B cell (primary cell): ENCODE results near the gene CEP41. TPM values are rescaled to one million over a fixed set of nuclear protein-coding genes. Genes with fewer than 3 reads are reported as not detected.

ENCODE experiments used
- ATAC-seq: fragments of 200-7000 bp; cut with Tn5 transposase; one replicate; pipeline ENCODE4 v1.10.0; 2021; ENCODE audit warnings: low read depth, mild to moderate bottlenecking, moderate number of reproducible peaks, moderate library complexity
- CTCF ChIA-PET: fragments of 350-600 bp; sonication (Branson Sonifier 250); formaldehyde crosslinking; loops from one replicate; lab custom pipeline; 2021; ENCODE audit warnings: antibody characterized with exemption, inconsistent platforms; lab: Charles Lee
- POLR2A ChIA-PET: fragments of 350-600 bp; sonication (Branson Sonifier 250); formaldehyde crosslinking; loops from one replicate; lab custom pipeline; 2021; ENCODE audit warnings: antibody characterized with exemption; lab: Charles Lee
- DNase-seq: peaks from one replicate; pipeline ENCODE4 v3.0.0; 2013
- H2AFZ ChIP-seq: 2 replicates; pipeline ENCODE4 v1.6.1; 2012; ENCODE audit warnings: mild to moderate bottlenecking, low read depth, low read length; ENCODE audit not compliant: insufficient read depth, poor library complexity, severe bottlenecking
- H3K27ac ChIP-seq, 2 donors: 1 replicate in 1 of 2; 2 replicates in 1 of 2; pipeline ENCODE4 v1.5.1; 2012 to 2013; ENCODE audit warnings: low read length in 2 of 2, mild to moderate bottlenecking in 2 of 2, moderate library complexity in 1 of 2
- H3K27me3 ChIP-seq, 4 experiments: fragments of 200-600 bp in 1 of 4; sonication (generic) in 1 of 4; replicated peaks in 1 of 4; 1 replicate in 2 of 4; 2 replicates in 2 of 4; pipeline versions ENCODE4 v1.6.1 to v1.7.0; 2013 to 2016; ENCODE audit warnings: low read length in 3 of 4, mild to moderate bottlenecking in 2 of 4, mixed read lengths in 1 of 4, moderate library complexity in 1 of 4; ENCODE audit not compliant: insufficient read depth in 4 of 4, control insufficient read depth in 3 of 4; ENCODE audit errors: control extremely low read depth in 1 of 4
- H3K36me3 ChIP-seq, 2 experiments: replicated peaks in 1 of 2; 1 replicate in 1 of 2; 2 replicates in 1 of 2; pipeline versions ENCODE4 v1.6.1 to v1.7.1; 2013; ENCODE audit warnings: low read length in 1 of 2; ENCODE audit not compliant: insufficient read depth in 2 of 2, control insufficient read depth in 1 of 2; ENCODE audit errors: control extremely low read depth in 1 of 2, extremely low read depth in 1 of 2
- H3K4me1 ChIP-seq, 2 donors: fragments of 200-600 bp in 1 of 2; sonication (generic) in 1 of 2; 1 replicate in 1 of 2; 2 replicates in 1 of 2; pipeline versions ENCODE4 v1.5.1 to v1.6.1; 2013 to 2017; ENCODE audit warnings: low read length in 2 of 2; ENCODE audit not compliant: control insufficient read depth in 2 of 2, insufficient read depth in 2 of 2
- H3K4me2 ChIP-seq: replicated peaks from 2 replicates; pipeline ENCODE3; 2012; ENCODE audit warnings: mild to moderate bottlenecking, low read depth, low read length; ENCODE audit not compliant: poor library complexity, severe bottlenecking
- H3K4me3 ChIP-seq, 5 experiments: fragments of 200-600 bp in 1 of 5; sonication (generic) in 1 of 5; 1 replicate in 3 of 5; 2 replicates in 2 of 5; pipeline versions ENCODE4 v1.5.1 to v1.7.0; 2011 to 2016; ENCODE audit warnings: low read length in 4 of 5, mild to moderate bottlenecking in 4 of 5, low read depth in 2 of 5, control low read depth in 1 of 5, moderate library complexity in 1 of 5; ENCODE audit not compliant: insufficient read depth in 1 of 5; ENCODE audit errors: control extremely low read depth in 1 of 5, extremely low read depth in 1 of 5
- H3K79me2 ChIP-seq: fragments of 200-600 bp; sonication (generic); one replicate; pipeline ENCODE4 v1.6.0; 2016; ENCODE audit warnings: low read length; ENCODE audit not compliant: control insufficient read depth, insufficient read depth
- H3K9ac ChIP-seq: fragments of 200-600 bp; sonication (generic); 2 replicates; pipeline ENCODE4 v1.6.1; 2017; ENCODE audit warnings: mild to moderate bottlenecking, low read length, moderate library complexity
- H3K9me3 ChIP-seq, 3 donors: one replicate each; pipeline versions ENCODE4 v1.6.1 to v1.7.1; 2013; ENCODE audit warnings: low read length in 2 of 3; ENCODE audit not compliant: control insufficient read depth in 2 of 3, insufficient read depth in 1 of 3; ENCODE audit errors: control extremely low read depth in 1 of 3
- H4K20me1 ChIP-seq: 2 replicates; pipeline ENCODE4 v1.6.0; 2012; ENCODE audit warnings: mild to moderate bottlenecking, low read length; ENCODE audit not compliant: insufficient read depth, control insufficient read depth, poor library complexity, severe bottlenecking
- H3K27ac Mint-ChIP-seq: one replicate; pipeline ENCODE4 v1.8.0; 2021; ENCODE audit warnings: mixed read lengths
- H3K27me3 Mint-ChIP-seq: one replicate; pipeline ENCODE4 v1.8.0; 2021; ENCODE audit warnings: mixed read lengths
- H3K4me1 Mint-ChIP-seq: one replicate; pipeline ENCODE4 v1.8.0; 2021; ENCODE audit warnings: mixed read lengths
- H3K4me3 Mint-ChIP-seq: one replicate; pipeline ENCODE4 v1.8.0; 2021; ENCODE audit warnings: mixed read lengths
- H3K9me3 Mint-ChIP-seq: one replicate; pipeline ENCODE4 v1.8.0; 2022; ENCODE audit warnings: mixed read lengths; ENCODE audit not compliant: insufficient read depth
- EZH2 ChIP-seq: IDR thresholded peaks from 2 replicates; pipeline ENCODE4 v1.6.1; 2012; ENCODE audit warnings: borderline replicate concordance, low read depth, mild to moderate bottlenecking, moderate library complexity, low read length; ENCODE audit not compliant: insufficient read depth, poor library complexity, severe bottlenecking
- WGBS: methylation state at CpG from one replicate; pipeline ENCODE4 v1.1.5; 2013; ENCODE audit warnings: missing lambda C conversion rate; ENCODE audit not compliant: insufficient coverage; 5-methylcytosine and 5-hydroxymethylcytosine counted together
- intact Hi-C: fragments of 100-400 bp; cut with micrococcal nuclease; formaldehyde crosslinking; loops from one replicate; pipeline ENCODE4 v1.10.0; 2022
- polyA plus RNA-seq: library from polyadenylated mRNA; depleted of rRNA; stranded (reverse); fragments of >200 nt; gene quantifications from 2 replicates; pipeline ENCODE4 v1.2.3, GENCODE V29; 2012
- total RNA-seq, 2 donors: library from RNA; stranded (reverse); fragments of 120-200 nt in 1 of 2; gene quantifications; 1 replicate in 1 of 2; 2 replicates in 1 of 2; pipeline versions ENCODE4 v1.2.3 to v1.2.4, GENCODE V29; 2013 to 2022
- TF ChIP-seq, protein P1 (sequence below): fragments of 200-600 bp; IDR thresholded peaks from one replicate; pipeline ENCODE4 v1.8.0; 2022; ENCODE audit warnings: antibody characterized with exemption, mild to moderate bottlenecking

CEP41 gene
- total and polyA plus RNA-seq, 2 donors (not counting 1 experiment from before 2014, with no cell fraction given), result 3.4 to 5.9 TPM

DNA sequence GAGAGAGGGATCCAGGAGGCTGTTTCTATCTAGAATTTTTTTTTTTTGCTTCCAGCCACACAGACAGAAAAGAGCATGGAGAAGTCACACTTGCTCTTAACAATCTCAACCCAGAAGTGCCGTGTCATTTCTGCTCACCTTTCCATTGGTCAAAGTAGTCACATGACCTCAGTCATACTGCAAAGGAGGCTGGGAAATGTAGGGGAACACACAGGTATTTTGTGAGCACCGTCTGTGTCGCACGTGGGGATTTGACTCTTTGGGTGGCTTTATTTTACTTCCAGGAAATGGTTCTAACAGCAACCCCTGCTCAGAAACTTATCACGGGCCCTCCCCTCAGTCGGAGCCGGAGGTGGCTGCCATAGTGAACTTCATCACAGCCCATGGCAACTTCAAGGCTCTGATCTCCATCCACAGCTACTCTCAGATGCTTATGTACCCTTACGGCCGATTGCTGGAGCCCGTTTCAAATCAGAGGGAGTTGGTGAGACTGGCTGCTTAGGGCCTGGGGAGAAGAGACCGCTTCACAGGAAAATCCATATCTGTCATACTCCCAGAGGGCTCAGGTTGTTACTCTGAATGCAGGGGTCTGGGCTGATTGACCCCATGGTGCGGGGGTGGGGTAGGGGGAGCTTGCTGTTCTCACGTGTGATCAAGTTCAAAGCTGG is 73.6 kb downstream of the CEP41 start:
- Histone ChIP-seq H3K4me3 (no peak overlapping the region), H2AFZ (no peak overlapping the region), H3K79me2 (no peaks in the 10 kb centered on the region), H3K9ac (no peak overlapping the region), H3K9me3 (no peaks in the 10 kb centered on the region), H4K20me1 (no peaks in the 10 kb centered on the region), H3K4me2 (no peak overlapping the region), H3K36me3 (no peaks in the 10 kb centered on the region), H3K4me1 (no peaks in the 10 kb centered on the region), H3K27me3 (no peaks in the 10 kb centered on the region), H3K27ac (no peak overlapping the region)
- Mint-ChIP-seq H3K9me3 (no peaks in the 10 kb centered on the region), H3K4me1 (no peaks in the 10 kb centered on the region), H3K4me3 (no peak overlapping the region), H3K27ac (no peak overlapping the region), H3K27me3 (no peaks in the 10 kb centered on the region)
- TF ChIP-seq, protein P1, sequence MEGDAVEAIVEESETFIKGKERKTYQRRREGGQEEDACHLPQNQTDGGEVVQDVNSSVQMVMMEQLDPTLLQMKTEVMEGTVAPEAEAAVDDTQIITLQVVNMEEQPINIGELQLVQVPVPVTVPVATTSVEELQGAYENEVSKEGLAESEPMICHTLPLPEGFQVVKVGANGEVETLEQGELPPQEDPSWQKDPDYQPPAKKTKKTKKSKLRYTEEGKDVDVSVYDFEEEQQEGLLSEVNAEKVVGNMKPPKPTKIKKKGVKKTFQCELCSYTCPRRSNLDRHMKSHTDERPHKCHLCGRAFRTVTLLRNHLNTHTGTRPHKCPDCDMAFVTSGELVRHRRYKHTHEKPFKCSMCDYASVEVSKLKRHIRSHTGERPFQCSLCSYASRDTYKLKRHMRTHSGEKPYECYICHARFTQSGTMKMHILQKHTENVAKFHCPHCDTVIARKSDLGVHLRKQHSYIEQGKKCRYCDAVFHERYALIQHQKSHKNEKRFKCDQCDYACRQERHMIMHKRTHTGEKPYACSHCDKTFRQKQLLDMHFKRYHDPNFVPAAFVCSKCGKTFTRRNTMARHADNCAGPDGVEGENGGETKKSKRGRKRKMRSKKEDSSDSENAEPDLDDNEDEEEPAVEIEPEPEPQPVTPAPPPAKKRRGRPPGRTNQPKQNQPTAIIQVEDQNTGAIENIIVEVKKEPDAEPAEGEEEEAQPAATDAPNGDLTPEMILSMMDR, result no peak
- TF ChIP-seq EZH2, result no peak
- CTCF ChIA-PET, result no interaction called here
- POLR2A ChIA-PET, result no interaction called here
- intact Hi-C loops, result no loop called here
- DNase-seq (no peak), ATAC-seq (no peak)
- 94% methylated on average over 8 of the region's 13 CpGs for WGBS

- Histone ChIP-seq H3K4me3 (no peak overlapping the region), H3K9me3 (no peaks in the 10 kb centered on the region), H3K79me2 (no peaks in the 10 kb centered on the region), H3K9ac (no peak overlapping the region), H4K20me1 (no peaks in the 10 kb centered on the region), H3K27ac (no peak overlapping the region), H3K27me3 (no peaks in the 10 kb centered on the region), H3K4me2 (no peak overlapping the region), H3K4me1 (no peaks in the 10 kb centered on the region), H2AFZ (no peak overlapping the region), H3K36me3 (no peaks in the 10 kb centered on the region)
- 94% methylated on average over 5 of the region's 6 CpGs for WGBS
- no peak for ATAC-seq
- no peak overlapping the region for H3K27ac Mint-ChIP-seq
- TF ChIP-seq EZH2, result no peak
- TF ChIP-seq, protein P1, result no peak
- ChIA-PET CTCF (no interaction called here), POLR2A (no interaction called here)
- no peaks in the 10 kb centered on the region for H3K4me1 Mint-ChIP-seq
- no peaks in the 10 kb centered on the region for H3K27me3 Mint-ChIP-seq
- intact Hi-C loops, result no loop called here
- DNase-seq, result no peak
- H3K4me3 Mint-ChIP-seq, result no peak overlapping the region
- no peaks in the 10 kb centered on the region for H3K9me3 Mint-ChIP-seq
Observed at GRCh38 chr7:130366564-130366963, 74.3 kb downstream of the CEP41 start.
